ENCODE data around the gene FOXS1. TPM values are rescaled to one million over a fixed set of nuclear protein-coding genes. Genes with fewer than 3 reads are reported as not detected.

Gene FOXS1
- total RNA-seq, 4 donors from 2014 or later = 0.55 TPM; not detected in 3

DNA sequence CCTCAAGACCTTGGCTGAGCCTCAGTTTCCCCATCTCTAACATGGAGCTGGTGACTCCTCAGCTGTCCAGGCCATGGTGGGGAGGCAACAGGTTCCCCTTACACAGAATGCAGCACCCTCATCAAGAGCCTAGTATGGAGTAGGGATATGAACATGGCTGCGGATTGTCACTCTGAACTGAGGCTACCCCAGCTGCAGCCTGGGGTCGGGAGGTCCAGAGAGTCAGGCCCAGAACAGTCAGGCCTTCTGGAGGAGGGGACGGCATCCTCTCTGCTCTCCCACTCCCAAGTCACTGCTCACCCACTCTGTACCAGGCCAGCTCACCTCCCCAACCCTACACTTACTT is 1.4 kb upstream of the FOXS1 start:
- intact Hi-C loops (cut with DNase I; ENCODE audit: low total_unique reads) (no loop called here), in situ Hi-C loops (cut with MboI; ENCODE audit: low pct_ligation_motif_present in 1 of 4, low pct_unique_long_range_greater_than_20kb in 1 of 4, low sequenced_read_pairs in 3 of 4) (loop anchor here in 1 of 4 donors (10.0 kb wide), 1 partner anchor 98 kb away; no protein-coding TSS in a partner anchor)
- no peak overlapping the region for H3K4me3 ChIP-seq
- H3K9me3 ChIP-seq = no peaks in the 10 kb centered on the region
- H3K27me3 ChIP-seq = peaks cover 20% of the 10 kb centered on the region
- TF ChIP-seq POLR2A (IDR thresholded peaks at IDR 0.05) = no peak
- TF ChIP-seq EP300 (IDR thresholded peaks at IDR 0.05; ENCODE audit: low read depth) = no peak
- TF ChIP-seq, protein P1, sequence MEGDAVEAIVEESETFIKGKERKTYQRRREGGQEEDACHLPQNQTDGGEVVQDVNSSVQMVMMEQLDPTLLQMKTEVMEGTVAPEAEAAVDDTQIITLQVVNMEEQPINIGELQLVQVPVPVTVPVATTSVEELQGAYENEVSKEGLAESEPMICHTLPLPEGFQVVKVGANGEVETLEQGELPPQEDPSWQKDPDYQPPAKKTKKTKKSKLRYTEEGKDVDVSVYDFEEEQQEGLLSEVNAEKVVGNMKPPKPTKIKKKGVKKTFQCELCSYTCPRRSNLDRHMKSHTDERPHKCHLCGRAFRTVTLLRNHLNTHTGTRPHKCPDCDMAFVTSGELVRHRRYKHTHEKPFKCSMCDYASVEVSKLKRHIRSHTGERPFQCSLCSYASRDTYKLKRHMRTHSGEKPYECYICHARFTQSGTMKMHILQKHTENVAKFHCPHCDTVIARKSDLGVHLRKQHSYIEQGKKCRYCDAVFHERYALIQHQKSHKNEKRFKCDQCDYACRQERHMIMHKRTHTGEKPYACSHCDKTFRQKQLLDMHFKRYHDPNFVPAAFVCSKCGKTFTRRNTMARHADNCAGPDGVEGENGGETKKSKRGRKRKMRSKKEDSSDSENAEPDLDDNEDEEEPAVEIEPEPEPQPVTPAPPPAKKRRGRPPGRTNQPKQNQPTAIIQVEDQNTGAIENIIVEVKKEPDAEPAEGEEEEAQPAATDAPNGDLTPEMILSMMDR (IDR thresholded peaks at IDR 0.05) = peak in 2 of 5 experiments; percentile 3 to 4
- DNase-seq = no peak
- no peaks in the 10 kb centered on the region for H3K4me1 ChIP-seq
- H3K27ac ChIP-seq = no peak overlapping the region
- 72% methylated on average over 3 of the region's 3 CpGs; no CpG with 5 or more reads in 1 of the 2 donors for WGBS, 2 donors (ENCODE audit: low coverage in 1 of 2)
- no peaks in the 10 kb centered on the region for H3K36me3 ChIP-seq

DNA sequence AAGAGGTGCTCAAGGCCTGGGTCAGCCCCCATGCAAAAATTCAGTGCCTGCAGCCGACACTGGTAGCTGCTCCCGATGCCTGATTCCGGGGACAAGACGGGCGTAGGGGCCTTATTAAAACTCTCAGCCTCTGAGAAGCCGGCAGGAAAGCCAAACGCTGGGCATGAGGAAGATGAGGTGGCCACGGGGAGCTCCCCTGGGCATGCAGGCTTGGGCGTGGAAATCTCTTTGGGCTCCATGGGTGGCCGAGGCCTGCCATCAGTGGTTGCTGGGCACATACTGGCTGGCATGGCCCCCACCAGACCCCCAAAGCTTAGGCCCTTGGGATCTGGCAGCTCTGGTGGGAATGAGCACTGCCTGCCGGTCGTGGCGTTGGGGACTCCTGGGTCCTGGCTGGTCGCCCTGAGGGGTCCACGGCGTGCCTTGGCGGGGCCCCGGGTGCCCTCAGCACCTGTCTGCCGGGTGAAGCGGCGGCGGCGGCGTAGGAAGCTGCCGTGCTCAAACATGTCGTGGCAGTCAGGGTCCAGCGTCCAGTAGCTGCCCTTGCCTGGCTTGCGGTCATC is 586 bp downstream of the FOXS1 start:
- Histone ChIP-seq H3K36me3 (no peaks in the 10 kb centered on the region), H3K4me1 (no peaks in the 10 kb centered on the region), H3K27ac (peak overlapping the region in 1 of 4 donors; percentile 8), H3K4me3 (no peak overlapping the region), H3K9me3 (no peaks in the 10 kb centered on the region), H3K27me3 (peaks cover 6% of the 10 kb centered on the region)
- in situ Hi-C loops (cut with MboI; ENCODE audit: low pct_ligation_motif_present in 1 of 4, low pct_unique_long_range_greater_than_20kb in 1 of 4, low sequenced_read_pairs in 3 of 4) = loop anchor here in 1 of 4 donors (10.0 kb wide), 1 partner anchor 100 kb away; no protein-coding TSS in a partner anchor
- 94% methylated on average over 28 of the region's 28 CpGs; no CpG with 5 or more reads in 1 of the 2 donors for WGBS, 2 donors (ENCODE audit: low coverage in 1 of 2)
- TF ChIP-seq, protein P1 (IDR thresholded peaks at IDR 0.05) = no peak
- TF ChIP-seq POLR2AphosphoS5 (IDR thresholded peaks at IDR 0.05) (no peak), EP300 (IDR thresholded peaks at IDR 0.05; ENCODE audit: low read depth) (no peak), POLR2A (IDR thresholded peaks at IDR 0.05) (no peak)
- no peak for DNase-seq
- intact Hi-C loops (cut with DNase I; ENCODE audit: low total_unique reads) = no loop called here

DNA sequence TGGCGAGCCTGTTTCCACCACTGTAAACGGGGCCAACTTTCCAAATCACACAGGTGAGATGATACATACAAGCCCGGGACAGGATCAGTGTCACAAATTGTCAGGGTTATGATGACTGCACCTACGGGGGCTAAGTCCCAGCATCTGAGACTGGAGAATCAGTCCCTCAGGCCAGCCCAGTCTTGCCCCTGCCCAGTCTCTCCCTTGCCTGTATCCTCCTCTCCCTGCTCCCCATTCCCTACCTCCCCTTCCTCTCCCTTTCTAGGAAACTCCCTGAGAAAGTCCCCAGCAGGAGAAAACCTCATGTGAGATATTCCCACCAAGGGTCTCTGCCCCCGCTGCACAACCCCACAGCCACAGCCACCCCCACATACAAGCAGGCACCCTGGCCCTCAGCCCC is 1.5 kb downstream of the FOXS1 start:
- H3K4me1 ChIP-seq = no peaks in the 10 kb centered on the region
- no peak overlapping the region for H3K4me3 ChIP-seq
- no peaks in the 10 kb centered on the region for H3K9me3 ChIP-seq
- in situ Hi-C loops (cut with MboI; ENCODE audit: low pct_ligation_motif_present in 1 of 4, low pct_unique_long_range_greater_than_20kb in 1 of 4, low sequenced_read_pairs in 3 of 4) = loop anchor here in 1 of 4 donors (10.0 kb wide), 1 partner anchor 101 kb away; no protein-coding TSS in a partner anchor
- no peak for DNase-seq
- WGBS, 2 donors (ENCODE audit: low coverage in 1 of 2) = 89% methylated on average over 5 of the region's 5 CpGs; no CpG with 5 or more reads in 1 of the 2 donors
- H3K36me3 ChIP-seq = no peaks in the 10 kb centered on the region
- intact Hi-C loops (cut with DNase I; ENCODE audit: low total_unique reads) = no loop called here
- no peak overlapping the region for H3K27ac ChIP-seq
- no peaks in the 10 kb centered on the region for H3K27me3 ChIP-seq
- TF ChIP-seq POLR2AphosphoS5 (IDR thresholded peaks at IDR 0.05) (no peak), POLR2A (IDR thresholded peaks at IDR 0.05) (no peak), EP300 (IDR thresholded peaks at IDR 0.05; ENCODE audit: low read depth) (no peak)
- TF ChIP-seq, protein P1 (IDR thresholded peaks at IDR 0.05) = no peak

DNA sequence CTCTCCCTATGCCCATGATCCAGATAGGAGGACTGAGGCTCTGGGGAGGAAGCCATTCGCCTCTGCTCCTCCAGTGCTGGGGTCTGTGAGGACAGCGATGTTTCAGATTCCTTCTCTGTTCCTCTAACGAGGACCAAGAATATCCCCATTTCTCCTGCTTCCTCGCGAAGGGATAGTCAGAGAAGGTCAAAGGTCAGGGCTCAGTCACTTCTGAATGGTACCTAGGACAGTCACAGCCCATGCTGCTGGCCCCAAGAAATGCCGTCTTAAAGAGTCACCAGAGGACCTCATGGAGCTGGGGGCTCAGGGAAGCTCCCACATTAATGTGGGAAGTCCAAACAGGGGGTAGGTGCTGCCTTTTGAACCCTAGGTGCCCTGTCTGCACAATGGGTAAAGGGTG is 2.1 kb downstream of the FOXS1 start:
- intact Hi-C loops (cut with DNase I; ENCODE audit: low total_unique reads) = no loop called here
- in situ Hi-C loops (cut with MboI; ENCODE audit: low pct_ligation_motif_present in 1 of 4, low pct_unique_long_range_greater_than_20kb in 1 of 4, low sequenced_read_pairs in 3 of 4) = loop anchor here in 1 of 4 donors (10.0 kb wide), 1 partner anchor 102 kb away; no protein-coding TSS in a partner anchor
- H3K36me3 ChIP-seq = no peaks in the 10 kb centered on the region
- 76% methylated on average over 6 of the region's 6 CpGs; no CpG with 5 or more reads in 1 of the 2 donors for WGBS, 2 donors (ENCODE audit: low coverage in 1 of 2)
- no peaks in the 10 kb centered on the region for H3K4me1 ChIP-seq
- TF ChIP-seq, protein P1 (IDR thresholded peaks at IDR 0.05) = no peak
- TF ChIP-seq POLR2AphosphoS5 (IDR thresholded peaks at IDR 0.05) (no peak), POLR2A (IDR thresholded peaks at IDR 0.05) (no peak), EP300 (IDR thresholded peaks at IDR 0.05; ENCODE audit: low read depth) (no peak)
- H3K27ac ChIP-seq = peak overlapping the region in 1 of 4 donors; percentile 46
- no peak for DNase-seq
- H3K9me3 ChIP-seq = no peaks in the 10 kb centered on the region
- H3K4me3 ChIP-seq = no peak overlapping the region
- no peaks in the 10 kb centered on the region for H3K27me3 ChIP-seq
